Stimulated activated CD4-positive, alpha-beta T cell treated with anti-CD3 and anti-CD28 coated beads, TNF-alpha, amount 100 ng/mL, for 48 hours (primary cell): ENCODE data around the gene FNIP2.
"Not testable (repeated sequence)": the region's sequence is repeated elsewhere in the genome, so short reads cannot be mapped to it uniquely, and the experiment has no call there.

Experiments used
- DNase-seq, 3 donors: peaks; one replicate each; pipeline ENCODE4 v3.0.0-alpha.2; 2020; ENCODE audit warnings: low read depth in 3 of 3

Gene FNIP2

GRCh38 chr4:158912806-158913205 lies 144.0 kb downstream of the FNIP2 start:
- DNase-seq, result no peak

GRCh38 chr4:158913766-158914165 lies 144.9 kb downstream of the FNIP2 start:
- DNase-seq, result no peak

- no peak for DNase-seq
These were observed 145.4 kb downstream of the FNIP2 start for GRCh38 chr4:158914218-158914617.

- DNase-seq, result no peak
These were observed 146.9 kb downstream of the FNIP2 start for GRCh38 chr4:158915683-158916241.

GRCh38 chr4:158920452-158920996 lies 151.7 kb downstream of the FNIP2 start:
- not testable (repeated sequence) for DNase-seq

- DNase-seq, result not testable (repeated sequence)
These were observed 158.9 kb downstream of the FNIP2 start for GRCh38 chr4:158927774-158928173.

- no peak for DNase-seq
These were observed 161.3 kb downstream of the FNIP2 start for GRCh38 chr4:158929939-158930638.

- no peak for DNase-seq
These were observed 161.8 kb downstream of the FNIP2 start for GRCh38 chr4:158930639-158930972.

GRCh38 chr4:158933236-158933635 lies 164.4 kb downstream of the FNIP2 start:
- no peak for DNase-seq

- no peak for DNase-seq
These were observed 166.3 kb downstream of the FNIP2 start for GRCh38 chr4:158934996-158935669.

- no peak for DNase-seq
These were observed 167.4 kb downstream of the FNIP2 start for GRCh38 chr4:158936238-158936637.

- no peak for DNase-seq
These were observed 169.6 kb downstream of the FNIP2 start for GRCh38 chr4:158938220-158939044.

GRCh38 chr4:158940271-158940670 lies 171.4 kb downstream of the FNIP2 start:
- DNase-seq, result no peak

- no peak for DNase-seq
These were observed 172.5 kb downstream of the FNIP2 start for GRCh38 chr4:158941321-158941720.

GRCh38 chr4:158941895-158942294 lies 173.1 kb downstream of the FNIP2 start:
- DNase-seq, result no peak

GRCh38 chr4:158945529-158946108 lies 176.8 kb downstream of the FNIP2 start:
- no peak for DNase-seq

- DNase-seq, result no peak
These were observed 178.0 kb downstream of the FNIP2 start for GRCh38 chr4:158946825-158947224.

- no peak for DNase-seq
These were observed 179.2 kb downstream of the FNIP2 start for GRCh38 chr4:158948071-158948470.

GRCh38 chr4:158949099-158949498 lies 180.3 kb downstream of the FNIP2 start:
- DNase-seq, result no peak

GRCh38 chr4:158952221-158952774 lies 183.5 kb downstream of the FNIP2 start:
- DNase-seq, result not testable (repeated sequence)

- not testable (repeated sequence) for DNase-seq
These were observed 187.5 kb downstream of the FNIP2 start for GRCh38 chr4:158956345-158956744.
